ENCODE results near the gene IRX4. TPM values are rescaled to one million over a fixed set of nuclear protein-coding genes. Genes with fewer than 3 reads are reported as not detected.

The IRX4 gene
- total and polyA plus RNA-seq, 9 donors: 0.13 to 3.4 (median 0.48) TPM

GRCh38 chr5:1892211-1892610 lies 9.5 kb upstream of the IRX4 start:
- no peak overlapping the region for H3K4me3 ChIP-seq (ENCODE audit: low read length)

GRCh38 chr5:1891391-1891790 lies 8.7 kb upstream of the IRX4 start:
- H3K36me3 ChIP-seq (ENCODE audit: control insufficient read depth, insufficient read depth, low read length): no peaks in the 10 kb centered on the region
- H3K27ac ChIP-seq (ENCODE audit: low read length): no peak overlapping the region
- no peak overlapping the region for H3K4me3 ChIP-seq (ENCODE audit: low read length)
- peaks cover 5% of the 10 kb centered on the region for H3K4me1 ChIP-seq (ENCODE audit: control insufficient read depth, insufficient read depth, low read length)
- no peak for DNase-seq
- H3K9me3 ChIP-seq (replicated peaks; ENCODE audit: control insufficient read depth, low read depth, low read length): no peaks in the 10 kb centered on the region
- H3K27me3 ChIP-seq (ENCODE audit: control insufficient read depth, insufficient read depth, low read length): peaks cover 69% of the 10 kb centered on the region
- 60% methylated on average over 11 of the region's 16 CpGs for WGBS (ENCODE audit: insufficient coverage)

More at GRCh38 chr5:1892211-1892610, 9.5 kb upstream of the IRX4 start:
- Histone ChIP-seq H3K9me3 (replicated peaks; ENCODE audit: control insufficient read depth, low read depth, low read length) (no peaks in the 10 kb centered on the region), H3K4me1 (ENCODE audit: control insufficient read depth, insufficient read depth, low read length) (peaks cover 5% of the 10 kb centered on the region), H3K36me3 (ENCODE audit: control insufficient read depth, insufficient read depth, low read length) (no peaks in the 10 kb centered on the region), H3K27me3 (ENCODE audit: control insufficient read depth, insufficient read depth, low read length) (peaks cover 67% of the 10 kb centered on the region), H3K27ac (ENCODE audit: low read length) (no peak overlapping the region)
- DNase-seq: no peak
- WGBS (ENCODE audit: insufficient coverage): 65% methylated on average over 7 of the region's 9 CpGs

- Histone ChIP-seq H3K4me1 (ENCODE audit: control insufficient read depth, insufficient read depth, low read length) (no peaks in the 10 kb centered on the region), H3K4me3 (ENCODE audit: low read length) (no peak overlapping the region), H3K36me3 (ENCODE audit: control insufficient read depth, insufficient read depth, low read length) (no peaks in the 10 kb centered on the region), H3K9me3 (replicated peaks; ENCODE audit: control insufficient read depth, low read depth, low read length) (no peaks in the 10 kb centered on the region), H3K27ac (ENCODE audit: low read length) (no peak overlapping the region), H3K27me3 (ENCODE audit: control insufficient read depth, insufficient read depth, low read length) (peaks cover 74% of the 10 kb centered on the region)
- 82% methylated on average over 2 of the region's 4 CpGs for WGBS (ENCODE audit: insufficient coverage)
- no peak for DNase-seq
Observed at GRCh38 chr5:1890296-1890695, 7.6 kb upstream of the IRX4 start.

- Histone ChIP-seq H3K4me3 (ENCODE audit: low read length) (no peak overlapping the region), H3K27ac (ENCODE audit: low read length) (no peak overlapping the region), H3K27me3 (ENCODE audit: control insufficient read depth, insufficient read depth, low read length) (peaks cover 82% of the 10 kb centered on the region), H3K36me3 (ENCODE audit: control insufficient read depth, insufficient read depth, low read length) (no peaks in the 10 kb centered on the region), H3K9me3 (replicated peaks; ENCODE audit: control insufficient read depth, low read depth, low read length) (no peaks in the 10 kb centered on the region), H3K4me1 (ENCODE audit: control insufficient read depth, insufficient read depth, low read length) (no peaks in the 10 kb centered on the region)
- no peak for DNase-seq
- WGBS (ENCODE audit: insufficient coverage): 58% methylated on average over 13 of the region's 13 CpGs
Observed at GRCh38 chr5:1889321-1890065, 6.8 kb upstream of the IRX4 start.

GRCh38 chr5:1888541-1889251 lies 6.0 kb upstream of the IRX4 start:
- no peaks in the 10 kb centered on the region for H3K36me3 ChIP-seq (ENCODE audit: control insufficient read depth, insufficient read depth, low read length)
- no peaks in the 10 kb centered on the region for H3K9me3 ChIP-seq (replicated peaks; ENCODE audit: control insufficient read depth, low read depth, low read length)
- no peak for DNase-seq
- WGBS (ENCODE audit: insufficient coverage): 56% methylated on average over 19 of the region's 24 CpGs
- H3K27ac ChIP-seq (ENCODE audit: low read length): no peak overlapping the region
- no peak overlapping the region for H3K4me3 ChIP-seq (ENCODE audit: low read length)
- H3K4me1 ChIP-seq (ENCODE audit: control insufficient read depth, insufficient read depth, low read length): peaks cover 5% of the 10 kb centered on the region
- H3K27me3 ChIP-seq (ENCODE audit: control insufficient read depth, insufficient read depth, low read length): peaks cover 84% of the 10 kb centered on the region

- peaks cover 12% of the 10 kb centered on the region for H3K4me1 ChIP-seq (ENCODE audit: control insufficient read depth, insufficient read depth, low read length)
- H3K4me3 ChIP-seq (ENCODE audit: low read length): no peak overlapping the region
- 11% methylated on average over 30 of the region's 31 CpGs for WGBS (ENCODE audit: insufficient coverage)
- H3K27me3 ChIP-seq (ENCODE audit: control insufficient read depth, insufficient read depth, low read length): peaks cover 88% of the 10 kb centered on the region
- no peaks in the 10 kb centered on the region for H3K9me3 ChIP-seq (replicated peaks; ENCODE audit: control insufficient read depth, low read depth, low read length)
- no peaks in the 10 kb centered on the region for H3K36me3 ChIP-seq (ENCODE audit: control insufficient read depth, insufficient read depth, low read length)
- H3K27ac ChIP-seq (ENCODE audit: low read length): no peak overlapping the region
- no peak for DNase-seq
Observed at GRCh38 chr5:1887588-1888360, 5.0 kb upstream of the IRX4 start.

DNA sequence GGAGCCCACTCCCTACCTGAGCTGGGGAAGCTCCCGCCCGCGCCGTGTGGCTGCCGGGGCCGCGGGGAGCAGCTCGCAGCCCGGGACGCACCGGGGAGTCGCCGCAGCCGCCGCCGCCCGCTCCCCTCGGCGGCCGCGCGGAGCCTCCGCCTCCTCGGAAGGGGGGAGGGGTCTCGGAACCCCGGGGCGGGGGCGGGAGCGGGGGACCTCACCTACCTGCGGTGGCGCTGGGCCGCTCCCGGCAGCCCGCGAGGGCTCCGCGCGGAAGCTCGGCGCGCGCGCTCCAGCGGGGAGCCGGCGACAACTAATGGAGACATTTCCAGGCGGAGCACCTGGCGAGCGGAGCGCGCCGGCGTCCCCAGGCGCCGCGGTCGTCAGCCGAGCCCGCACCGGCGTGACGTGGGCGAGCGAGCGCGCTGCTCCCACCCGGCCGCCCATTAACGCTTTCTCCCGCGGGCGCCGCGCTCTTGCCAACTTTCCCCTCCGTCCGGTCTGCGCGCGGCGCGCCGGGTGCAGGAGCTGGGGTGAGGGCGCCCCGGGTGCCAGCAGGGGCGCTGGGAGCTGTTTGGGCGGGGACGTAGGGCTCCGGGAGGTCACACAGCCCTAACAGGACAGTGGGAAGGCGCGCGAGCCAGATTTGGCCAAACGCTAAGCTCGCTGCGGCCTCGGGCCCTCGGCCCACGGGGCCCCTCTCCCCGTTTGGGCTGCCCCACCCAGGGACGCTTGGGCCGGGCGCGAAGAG lies 4.3 kb upstream of the IRX4 start:
- WGBS (ENCODE audit: insufficient coverage): under 1% methylated on average over 101 of the region's 102 CpGs
- Histone ChIP-seq H3K4me3 (ENCODE audit: low read length) (no peak overlapping the region), H3K9me3 (replicated peaks; ENCODE audit: control insufficient read depth, low read depth, low read length) (no peaks in the 10 kb centered on the region), H3K4me1 (ENCODE audit: control insufficient read depth, insufficient read depth, low read length) (peaks cover 19% of the 10 kb centered on the region), H3K36me3 (ENCODE audit: control insufficient read depth, insufficient read depth, low read length) (no peaks in the 10 kb centered on the region), H3K27ac (ENCODE audit: low read length) (no peak overlapping the region), H3K27me3 (ENCODE audit: control insufficient read depth, insufficient read depth, low read length) (peaks cover 88% of the 10 kb centered on the region)
- no peak for DNase-seq

GRCh38 chr5:1885868-1886845 lies 3.4 kb upstream of the IRX4 start:
- H3K36me3 ChIP-seq (ENCODE audit: control insufficient read depth, insufficient read depth, low read length): no peaks in the 10 kb centered on the region
- H3K4me1 ChIP-seq (ENCODE audit: control insufficient read depth, insufficient read depth, low read length): peaks cover 23% of the 10 kb centered on the region
- DNase-seq: no peak
- H3K4me3 ChIP-seq (ENCODE audit: low read length): no peak overlapping the region
- no peaks in the 10 kb centered on the region for H3K9me3 ChIP-seq (replicated peaks; ENCODE audit: control insufficient read depth, low read depth, low read length)
- no peak overlapping the region for H3K27ac ChIP-seq (ENCODE audit: low read length)
- H3K27me3 ChIP-seq (ENCODE audit: control insufficient read depth, insufficient read depth, low read length): peaks cover 91% of the 10 kb centered on the region
- 5% methylated on average over 69 of the region's 75 CpGs for WGBS (ENCODE audit: insufficient coverage)

DNA sequence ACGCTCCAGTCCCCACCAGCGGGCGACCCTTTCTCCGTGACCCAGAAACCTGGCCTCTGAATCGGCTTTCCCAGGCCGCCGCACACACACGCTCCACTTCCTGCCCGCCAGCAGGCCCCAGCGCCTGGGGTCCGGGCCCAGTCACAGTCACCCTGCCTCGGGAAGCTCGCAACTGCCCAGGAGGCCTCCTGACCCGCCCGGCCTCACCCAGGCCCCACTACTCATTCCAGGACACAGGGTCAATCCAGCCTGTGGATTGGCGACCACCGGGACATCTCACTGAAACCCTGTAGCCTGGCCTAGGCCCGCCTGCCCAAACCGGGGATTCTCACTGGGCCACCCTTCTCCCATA lies 2.7 kb upstream of the IRX4 start:
- no peak overlapping the region for H3K27ac ChIP-seq (ENCODE audit: low read length)
- no peaks in the 10 kb centered on the region for H3K9me3 ChIP-seq (replicated peaks; ENCODE audit: control insufficient read depth, low read depth, low read length)
- peaks cover 96% of the 10 kb centered on the region for H3K27me3 ChIP-seq (ENCODE audit: control insufficient read depth, insufficient read depth, low read length)
- H3K4me3 ChIP-seq (ENCODE audit: low read length): no peak overlapping the region
- WGBS (ENCODE audit: insufficient coverage): 18% methylated on average over 19 of the region's 19 CpGs
- DNase-seq: no peak
- peaks cover 23% of the 10 kb centered on the region for H3K4me1 ChIP-seq (ENCODE audit: control insufficient read depth, insufficient read depth, low read length)
- no peaks in the 10 kb centered on the region for H3K36me3 ChIP-seq (ENCODE audit: control insufficient read depth, insufficient read depth, low read length)

Measured in muscle of leg (tissue), 11 donors.